A673 (cell line): ENCODE measurements around the gene ANK3. TPM values are rescaled to one million over a fixed set of nuclear protein-coding genes. Genes with fewer than 3 reads are reported as not detected.

ENCODE experiments used
- BruUV-seq: library from RNA; stranded (reverse); fragments of 400-500 nt; replicated peaks from 2 replicates; lab custom pipeline; 2021; lab: Mats Ljungman, UMichigan
- CTCF ChIA-PET: fragments of 300-600 bp; sonication (Branson Sonifier 250); formaldehyde crosslinking; loops from one replicate; lab custom pipeline; 2022; ENCODE audit warnings: antibody characterized with exemption; lab: Charles Lee
- POLR2A ChIA-PET: fragments of 300-600 bp; sonication (Branson Sonifier 250); formaldehyde crosslinking; loops from one replicate; lab custom pipeline; 2022; ENCODE audit warnings: antibody characterized with exemption; ENCODE audit not compliant: low non-redundant PET; lab: Charles Lee
- DNase-seq: peaks from one replicate; pipeline ENCODE4 v3.0.0-alpha.2; 2015; ENCODE audit warnings: low spot score
- H3K27ac ChIP-seq: fragments of 200-600 bp; sonication (generic); 2 replicates; pipeline ENCODE4 v1.5.1; 2016; ENCODE audit warnings: mixed run types, low read depth, mild to moderate bottlenecking, mixed read lengths, antibody characterized with exemption, low read length; ENCODE audit not compliant: poor library complexity, severe bottlenecking
- H3K27me3 ChIP-seq: fragments of 200-600 bp; sonication (generic); replicated peaks from 2 replicates; pipeline ENCODE4 v1.6.1; 2017; ENCODE audit warnings: mixed run types, low read depth, mild to moderate bottlenecking, mixed read lengths, antibody characterized with exemption, low read length; ENCODE audit not compliant: insufficient read depth, poor library complexity
- H3K36me3 ChIP-seq: fragments of 200-600 bp; sonication (generic); 2 replicates; pipeline ENCODE4 v1.6.1; 2016; ENCODE audit warnings: mixed run types, mild to moderate bottlenecking, mixed read lengths, antibody characterized with exemption, low read length; ENCODE audit not compliant: insufficient read depth, poor library complexity, severe bottlenecking
- H3K4me1 ChIP-seq: fragments of 200-600 bp; sonication (generic); 2 replicates; pipeline ENCODE4 v1.6.1; 2017; ENCODE audit warnings: mixed run types, mild to moderate bottlenecking, mixed read lengths, antibody characterized with exemption, low read length; ENCODE audit not compliant: insufficient read depth, poor library complexity, severe bottlenecking
- H3K4me3 ChIP-seq: fragments of 200-600 bp; sonication (generic); 2 replicates; pipeline ENCODE4 v1.5.1; 2016; ENCODE audit warnings: low read depth, mixed run types, mild to moderate bottlenecking, mixed read lengths, low read length; ENCODE audit not compliant: poor library complexity, severe bottlenecking
- H3K9me3 ChIP-seq: fragments of 200-600 bp; sonication (generic); 2 replicates; pipeline ENCODE4 v1.6.1; 2016; ENCODE audit warnings: mixed run types, low read depth, mild to moderate bottlenecking, mixed read lengths, antibody characterized with exemption, low read length; ENCODE audit not compliant: poor library complexity, severe bottlenecking
- EZH2 ChIP-seq: fragments of 200-600 bp; sonication (generic); IDR thresholded peaks from 2 replicates; pipeline ENCODE4 v1.6.1; 2017; ENCODE audit warnings: borderline replicate concordance, low read depth, mild to moderate bottlenecking, mixed read lengths, antibody characterized with exemption, low read length; ENCODE audit not compliant: poor library complexity, severe bottlenecking
- intact Hi-C: fragments of 100-400 bp; cut with micrococcal nuclease; formaldehyde crosslinking; loops from one replicate; pipeline ENCODE4 v1.10.0; 2022; ENCODE audit not compliant: unreplicated experiment
- total RNA-seq: library from RNA; stranded (reverse); gene quantifications from 2 replicates; pipeline ENCODE4 v1.2.3, GENCODE V29; 2021
- TF ChIP-seq, protein P1 (sequence below): fragments of 300-800, 200-600 bp; sonication (generic); conservative IDR thresholded peaks from 2 replicates; pipeline ENCODE4 v1.5.1; 2017; ENCODE audit warnings: low read depth, mild to moderate bottlenecking, antibody characterized with exemption, low read length, moderate library complexity, mixed read lengths

ANK3 gene
- total RNA-seq, 1 experiment from 2014 or later, result 13.5 TPM

DNA sequence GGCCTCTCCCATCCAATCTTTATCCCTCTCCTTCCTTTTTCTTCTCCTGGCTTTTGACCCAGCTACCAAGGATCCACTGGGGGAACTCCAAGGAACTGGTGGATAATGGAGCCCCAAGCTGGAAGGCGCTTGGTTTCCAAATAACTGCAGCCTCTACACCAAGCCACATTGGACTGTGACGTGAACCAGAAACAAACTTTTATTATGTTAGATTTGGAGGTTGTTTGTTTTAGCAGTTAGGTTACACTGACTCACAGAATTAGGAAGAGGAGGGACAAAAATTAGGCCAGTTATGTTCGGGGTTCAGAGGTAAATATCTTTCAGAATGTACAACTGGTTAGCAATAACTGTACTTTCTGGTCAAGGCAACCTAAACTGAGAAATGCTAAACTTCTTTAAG is 21.3 kb upstream of the ANK3 start:
- Histone ChIP-seq H3K27me3 (no peaks in the 10 kb centered on the region), H3K27ac (no peak overlapping the region), H3K36me3 (no peaks in the 10 kb centered on the region), H3K4me3 (no peak overlapping the region), H3K4me1 (no peaks in the 10 kb centered on the region), H3K9me3 (no peaks in the 10 kb centered on the region)
- no TSS peak for BruUV-seq
- ChIA-PET POLR2A (no interaction called here), CTCF (no interaction called here)
- TF ChIP-seq, protein P1, sequence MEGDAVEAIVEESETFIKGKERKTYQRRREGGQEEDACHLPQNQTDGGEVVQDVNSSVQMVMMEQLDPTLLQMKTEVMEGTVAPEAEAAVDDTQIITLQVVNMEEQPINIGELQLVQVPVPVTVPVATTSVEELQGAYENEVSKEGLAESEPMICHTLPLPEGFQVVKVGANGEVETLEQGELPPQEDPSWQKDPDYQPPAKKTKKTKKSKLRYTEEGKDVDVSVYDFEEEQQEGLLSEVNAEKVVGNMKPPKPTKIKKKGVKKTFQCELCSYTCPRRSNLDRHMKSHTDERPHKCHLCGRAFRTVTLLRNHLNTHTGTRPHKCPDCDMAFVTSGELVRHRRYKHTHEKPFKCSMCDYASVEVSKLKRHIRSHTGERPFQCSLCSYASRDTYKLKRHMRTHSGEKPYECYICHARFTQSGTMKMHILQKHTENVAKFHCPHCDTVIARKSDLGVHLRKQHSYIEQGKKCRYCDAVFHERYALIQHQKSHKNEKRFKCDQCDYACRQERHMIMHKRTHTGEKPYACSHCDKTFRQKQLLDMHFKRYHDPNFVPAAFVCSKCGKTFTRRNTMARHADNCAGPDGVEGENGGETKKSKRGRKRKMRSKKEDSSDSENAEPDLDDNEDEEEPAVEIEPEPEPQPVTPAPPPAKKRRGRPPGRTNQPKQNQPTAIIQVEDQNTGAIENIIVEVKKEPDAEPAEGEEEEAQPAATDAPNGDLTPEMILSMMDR, result no peak
- TF ChIP-seq EZH2, result no peak
- intact Hi-C loops, result no loop called here
- no peak for DNase-seq

DNA sequence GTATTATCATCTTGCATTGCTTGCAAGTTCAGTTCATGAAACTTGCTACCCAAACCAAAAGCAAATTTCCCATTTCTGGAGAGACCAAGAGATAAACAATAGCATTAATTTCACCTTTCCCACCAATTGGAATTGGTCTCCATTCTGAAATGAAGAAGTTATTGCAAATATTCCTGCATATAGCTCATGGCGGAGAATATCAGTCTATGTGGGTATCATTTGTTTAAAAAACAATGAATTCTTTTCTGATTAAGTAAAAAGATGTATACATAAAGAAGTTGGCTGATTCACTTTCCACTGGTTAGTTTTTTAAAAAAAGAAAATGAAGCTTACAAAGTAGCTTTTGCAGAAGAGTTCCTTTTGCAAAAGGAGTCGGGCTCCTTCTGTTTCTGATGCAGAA is 19.5 kb upstream of the ANK3 start:
- Histone ChIP-seq H3K4me1 (no peaks in the 10 kb centered on the region), H3K9me3 (no peaks in the 10 kb centered on the region), H3K4me3 (no peak overlapping the region), H3K27ac (no peak overlapping the region), H3K36me3 (no peaks in the 10 kb centered on the region), H3K27me3 (no peaks in the 10 kb centered on the region)
- intact Hi-C loops, result no loop called here
- no peak for DNase-seq
- TF ChIP-seq EZH2, result no peak
- TF ChIP-seq, protein P1, result no peak
- CTCF ChIA-PET, result no interaction called here
- POLR2A ChIA-PET, result no interaction called here
- no TSS peak for BruUV-seq

DNA sequence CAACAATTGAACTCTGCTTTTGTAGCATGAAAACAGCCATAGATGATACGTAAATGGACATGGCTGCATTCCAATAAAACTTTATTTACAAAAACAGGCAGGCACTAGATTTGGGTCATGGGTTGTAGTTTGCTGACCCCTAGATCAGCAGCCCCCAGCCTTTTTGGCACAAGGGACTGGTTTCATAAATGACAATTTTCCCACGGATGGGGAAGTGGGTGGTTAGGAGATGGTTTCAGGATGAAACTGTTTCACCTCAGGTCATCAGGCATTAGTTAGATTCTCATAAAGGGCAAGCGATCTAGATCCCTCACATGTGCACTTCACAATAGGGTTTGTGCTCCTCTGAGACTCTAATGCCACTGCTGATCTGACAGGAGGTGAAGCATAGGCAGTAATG is 16.5 kb upstream of the ANK3 start:
- Histone ChIP-seq H3K4me1 (no peaks in the 10 kb centered on the region), H3K9me3 (no peaks in the 10 kb centered on the region), H3K36me3 (no peaks in the 10 kb centered on the region), H3K27me3 (no peaks in the 10 kb centered on the region), H3K4me3 (no peak overlapping the region), H3K27ac (no peak overlapping the region)
- TF ChIP-seq, protein P1, result no peak
- TF ChIP-seq EZH2, result no peak
- no peak for DNase-seq
- BruUV-seq, result no TSS peak
- intact Hi-C loops, result no loop called here
- CTCF ChIA-PET, result no interaction called here
- POLR2A ChIA-PET, result no interaction called here
